SK-N-MC (cell line): Measurements from ENCODE around the gene PPP1R15B.

Experiments
- EZH2 ChIP-seq: fragments of 200-600 bp; sonication (generic); IDR thresholded peaks from one replicate; pipeline ENCODE4 v1.6.1; 2017; ENCODE audit warnings: antibody characterized with exemption
- POLR2AphosphoS5 ChIP-seq: IDR thresholded peaks from 2 replicates; pipeline ENCODE4 v1.6.1; 2012; ENCODE audit warnings: mild to moderate bottlenecking, low read depth, low read length, borderline replicate concordance

DNA sequence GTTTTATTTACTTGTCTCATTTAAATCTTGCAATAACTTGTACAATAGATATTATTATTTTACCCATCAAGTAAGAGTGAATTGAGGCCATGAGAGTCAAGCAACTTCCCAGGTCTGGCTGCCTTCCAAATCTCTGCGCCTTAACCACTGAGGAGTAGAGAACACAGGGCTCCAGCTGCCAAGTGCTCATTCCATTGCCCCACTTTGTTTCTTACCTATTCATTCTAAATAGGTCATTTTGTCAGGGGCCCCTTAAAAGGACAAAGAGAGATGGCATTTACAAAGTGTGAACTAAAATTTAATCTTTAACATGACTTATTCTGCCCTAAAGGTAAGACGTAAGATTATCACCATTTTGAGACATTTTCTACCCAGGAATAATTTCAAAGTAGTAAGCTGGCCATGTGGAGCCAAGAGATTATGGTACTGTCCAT is 3.5 kb downstream of the PPP1R15B start:
- TF ChIP-seq POLR2AphosphoS5 (no peak), EZH2 (no peak)
